MCF 10A (cell line): Measurements from ENCODE around the gene ASB6. TPM values are rescaled to one million over a fixed set of nuclear protein-coding genes. Genes with fewer than 3 reads are reported as not detected.

Source experiments
- BruUV-seq: library from RNA; stranded (reverse); fragments of 400-500 nt; replicated peaks from 2 replicates; lab custom pipeline; 2021; lab: Mats Ljungman, UMichigan
- CTCF ChIA-PET: fragments of 300-600 bp; sonication (Branson Sonifier 250); formaldehyde crosslinking; extraction: SDS; loops from one replicate; lab custom pipeline; 2021; ENCODE audit warnings: antibody characterized with exemption, inconsistent platforms; lab: Yijun Ruan, JAX
- POLR2A ChIA-PET: fragments of 300-600, 350-650 bp; sonication (Branson Sonifier 250); formaldehyde crosslinking; extraction: SDS; loops from one replicate; lab custom pipeline; 2020; ENCODE audit warnings: antibody characterized with exemption, inconsistent platforms; lab: Yijun Ruan, JAX
- DNase-seq: peaks from one replicate; pipeline ENCODE4 v3.0.0-alpha.2; 2018; ENCODE audit not compliant: unreplicated experiment
- H3K27ac Mint-ChIP-seq: one replicate; pipeline ENCODE4 v1.8.0; 2022; ENCODE audit warnings: mild to moderate bottlenecking, low read depth, mixed read lengths; ENCODE audit not compliant: unreplicated experiment
- H3K27me3 Mint-ChIP-seq: one replicate; pipeline ENCODE4 v1.8.0; 2022; ENCODE audit warnings: mixed read lengths; ENCODE audit not compliant: insufficient read depth, unreplicated experiment
- H3K36me3 Mint-ChIP-seq: one replicate; pipeline ENCODE4 v1.8.0; 2022; ENCODE audit warnings: mild to moderate bottlenecking, moderate library complexity, mixed read lengths; ENCODE audit not compliant: insufficient read depth, unreplicated experiment
- H3K4me1 Mint-ChIP-seq: one replicate; pipeline ENCODE4 v1.8.0; 2022; ENCODE audit warnings: mixed read lengths; ENCODE audit not compliant: insufficient read depth, unreplicated experiment
- H3K4me3 Mint-ChIP-seq: one replicate; pipeline ENCODE4 v1.8.0; 2022; ENCODE audit warnings: mild to moderate bottlenecking, moderate library complexity, mixed read lengths; ENCODE audit not compliant: unreplicated experiment
- H3K9me3 Mint-ChIP-seq: one replicate; pipeline ENCODE4 v1.8.0; 2022; ENCODE audit warnings: mixed read lengths; ENCODE audit not compliant: unreplicated experiment
- intact Hi-C: fragments of 100-400 bp; cut with micrococcal nuclease; formaldehyde crosslinking; loops from 2 replicates; pipeline ENCODE4 v1.14.1; 2022
- total RNA-seq: library from RNA; stranded (reverse); gene quantifications from 2 replicates; pipeline ENCODE4 v1.2.3, GENCODE V29; 2022
- TF ChIP-seq, protein P1 (sequence below): fragments of 200-600 bp; IDR thresholded peaks from one replicate; pipeline ENCODE4 v1.8.0; 2022; ENCODE audit warnings: antibody characterized with exemption, mild to moderate bottlenecking; ENCODE audit not compliant: unreplicated experiment

The ASB6 gene
- total RNA-seq, 1 experiment from 2014 or later, result 14.4 TPM

- Mint-ChIP-seq H3K36me3 (no peaks in the 10 kb centered on the region), H3K27ac (no peak overlapping the region), H3K9me3 (no peaks in the 10 kb centered on the region), H3K4me1 (peaks cover 13% of the 10 kb centered on the region), H3K4me3 (no peak overlapping the region), H3K27me3 (no peaks in the 10 kb centered on the region)
- intact Hi-C loops, result loop anchor here (5.0 kb wide), 2 partner anchors 122 to 277 kb away; no protein-coding TSS in a partner anchor
- TF ChIP-seq, protein P1, sequence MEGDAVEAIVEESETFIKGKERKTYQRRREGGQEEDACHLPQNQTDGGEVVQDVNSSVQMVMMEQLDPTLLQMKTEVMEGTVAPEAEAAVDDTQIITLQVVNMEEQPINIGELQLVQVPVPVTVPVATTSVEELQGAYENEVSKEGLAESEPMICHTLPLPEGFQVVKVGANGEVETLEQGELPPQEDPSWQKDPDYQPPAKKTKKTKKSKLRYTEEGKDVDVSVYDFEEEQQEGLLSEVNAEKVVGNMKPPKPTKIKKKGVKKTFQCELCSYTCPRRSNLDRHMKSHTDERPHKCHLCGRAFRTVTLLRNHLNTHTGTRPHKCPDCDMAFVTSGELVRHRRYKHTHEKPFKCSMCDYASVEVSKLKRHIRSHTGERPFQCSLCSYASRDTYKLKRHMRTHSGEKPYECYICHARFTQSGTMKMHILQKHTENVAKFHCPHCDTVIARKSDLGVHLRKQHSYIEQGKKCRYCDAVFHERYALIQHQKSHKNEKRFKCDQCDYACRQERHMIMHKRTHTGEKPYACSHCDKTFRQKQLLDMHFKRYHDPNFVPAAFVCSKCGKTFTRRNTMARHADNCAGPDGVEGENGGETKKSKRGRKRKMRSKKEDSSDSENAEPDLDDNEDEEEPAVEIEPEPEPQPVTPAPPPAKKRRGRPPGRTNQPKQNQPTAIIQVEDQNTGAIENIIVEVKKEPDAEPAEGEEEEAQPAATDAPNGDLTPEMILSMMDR, result no peak
- ChIA-PET POLR2A (interaction anchor here (0.9 to 2.9 kb wide), 6 partner anchors 15 to 470 kb away, joined by 3 to 13 read pairs (median 4); no protein-coding TSS in a partner anchor), CTCF (interaction anchor here (0.5 to 2.7 kb wide), 14 partner anchors 12 to 600 kb away, joined by 3 to 25 read pairs (median 5); no protein-coding TSS in a partner anchor)
- DNase-seq, result no peak
- BruUV-seq, result no TSS peak
Measured at GRCh38 chr9:129608561-129609481, 33.1 kb downstream of the ASB6 start.

DNA sequence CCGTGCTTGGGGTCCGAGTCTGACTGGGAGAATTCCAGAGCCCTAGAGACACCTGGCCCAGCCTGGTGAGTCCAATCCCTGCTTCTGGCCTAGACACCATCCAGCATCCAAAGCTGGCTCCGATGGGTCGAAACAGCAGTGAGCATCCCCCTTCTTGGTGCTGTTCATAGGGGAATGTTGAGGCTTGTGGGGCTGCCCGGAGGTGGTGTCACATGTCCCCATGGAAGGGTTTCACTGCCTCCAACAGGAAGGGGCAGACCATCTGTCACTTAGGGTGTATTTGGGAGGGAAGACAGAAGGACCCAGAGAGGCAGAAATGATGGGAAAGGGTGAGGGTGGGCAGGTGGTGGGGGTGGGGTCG lies 34.9 kb downstream of the ASB6 start:
- H3K27ac Mint-ChIP-seq, result peak overlapping the region; percentile 7
- intact Hi-C loops, result loop anchor here (1.0 to 5.0 kb wide), 3 partner anchors 120 to 433 kb away; no protein-coding TSS in a partner anchor
- no TSS peak for BruUV-seq
- DNase-seq, result no peak
- H3K4me3 Mint-ChIP-seq, result no peak overlapping the region
- H3K36me3 Mint-ChIP-seq, result no peaks in the 10 kb centered on the region
- CTCF ChIA-PET, result interaction anchor here (0.5 to 2.1 kb wide), 11 partner anchors 17 to 818 kb away, joined by 3 to 11 read pairs (median 5); no protein-coding TSS in a partner anchor
- POLR2A ChIA-PET, result interaction anchor here (0.6 to 2.9 kb wide), 7 partner anchors 19 to 467 kb away, joined by 3 to 13 read pairs (median 6); partner anchors contain the start of gene NTMT1
- no peaks in the 10 kb centered on the region for H3K27me3 Mint-ChIP-seq
- TF ChIP-seq, protein P1, result no peak
- H3K4me1 Mint-ChIP-seq, result peaks cover 13% of the 10 kb centered on the region
- no peaks in the 10 kb centered on the region for H3K9me3 Mint-ChIP-seq

DNA sequence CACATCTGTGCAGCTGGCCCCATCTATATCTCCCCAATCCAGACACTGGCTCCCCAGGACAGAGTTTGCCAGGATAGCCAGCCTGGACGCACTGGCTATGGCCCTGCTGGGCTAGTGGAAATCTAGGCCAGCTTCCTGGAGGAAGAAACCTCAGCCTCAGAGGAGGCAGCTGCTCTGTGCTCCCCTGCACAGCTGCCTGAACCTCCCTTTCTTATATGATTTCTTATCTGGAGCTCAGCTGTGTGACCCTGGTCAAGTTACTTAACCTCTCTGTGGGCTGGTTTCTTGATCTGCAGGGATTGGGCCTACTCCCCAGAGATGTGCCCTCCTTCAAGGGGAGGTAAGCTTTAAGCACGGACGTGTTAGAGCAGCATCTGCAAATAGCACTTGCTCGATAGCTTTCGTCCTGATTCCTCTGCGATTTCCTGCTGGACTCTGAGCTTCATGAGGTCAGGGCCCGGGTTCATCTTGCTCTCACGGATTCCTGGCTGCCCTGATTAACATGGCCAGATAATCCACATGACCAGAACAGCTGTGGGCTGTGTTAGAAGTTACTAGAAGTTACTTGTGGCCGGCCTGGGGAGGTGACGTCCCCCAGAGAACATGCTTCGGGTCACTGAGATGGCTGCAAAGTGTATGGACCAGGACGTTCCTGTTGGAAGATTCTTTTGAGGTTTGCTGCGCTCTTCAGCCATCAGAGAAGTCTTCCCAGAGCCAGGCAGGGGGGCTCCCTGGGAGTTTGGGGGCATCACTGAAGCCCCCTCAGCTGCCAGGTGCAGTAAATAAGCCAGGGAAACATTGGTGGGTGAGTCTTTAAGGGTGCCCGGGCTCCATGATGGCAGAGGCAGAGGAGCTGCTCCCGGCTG lies 35.6 kb downstream of the ASB6 start:
- Mint-ChIP-seq H3K27ac (no peak overlapping the region), H3K4me3 (no peak overlapping the region), H3K36me3 (no peaks in the 10 kb centered on the region), H3K27me3 (no peaks in the 10 kb centered on the region), H3K9me3 (no peaks in the 10 kb centered on the region), H3K4me1 (peaks cover 13% of the 10 kb centered on the region)
- ChIA-PET POLR2A (interaction anchor here (0.6 to 2.9 kb wide), 8 partner anchors 20 to 467 kb away, joined by 3 to 13 read pairs (median 5); partner anchors contain the start of gene NTMT1), CTCF (interaction anchor here (0.6 to 2.1 kb wide), 13 partner anchors 10 to 818 kb away, joined by 3 to 11 read pairs (median 3); no protein-coding TSS in a partner anchor)
- intact Hi-C loops, result loop anchor here (1.0 to 5.0 kb wide), 3 partner anchors 119 to 432 kb away; no protein-coding TSS in a partner anchor
- no peak for DNase-seq
- TF ChIP-seq, protein P1, result no peak
- BruUV-seq, result no TSS peak
